Activated CD4-positive, alpha-beta T cell treated with anti-CD3 and anti-CD28 coated beads, Interleukin-2, Interleukin-6, amounts not matched to agents 100 ng/mL and 50 ng/mL, durations not matched to agents 16 hours and 8 hours (primary cell): ENCODE results near the gene TOM1L1.
"Not testable (repeated sequence)": the region's sequence is repeated elsewhere in the genome, so short reads cannot be mapped to it uniquely, and the experiment has no call there.

Experiments used
- DNase-seq: peaks from one replicate; pipeline ENCODE4 v3.0.0-alpha.2; 2020

Gene TOM1L1, protein sequence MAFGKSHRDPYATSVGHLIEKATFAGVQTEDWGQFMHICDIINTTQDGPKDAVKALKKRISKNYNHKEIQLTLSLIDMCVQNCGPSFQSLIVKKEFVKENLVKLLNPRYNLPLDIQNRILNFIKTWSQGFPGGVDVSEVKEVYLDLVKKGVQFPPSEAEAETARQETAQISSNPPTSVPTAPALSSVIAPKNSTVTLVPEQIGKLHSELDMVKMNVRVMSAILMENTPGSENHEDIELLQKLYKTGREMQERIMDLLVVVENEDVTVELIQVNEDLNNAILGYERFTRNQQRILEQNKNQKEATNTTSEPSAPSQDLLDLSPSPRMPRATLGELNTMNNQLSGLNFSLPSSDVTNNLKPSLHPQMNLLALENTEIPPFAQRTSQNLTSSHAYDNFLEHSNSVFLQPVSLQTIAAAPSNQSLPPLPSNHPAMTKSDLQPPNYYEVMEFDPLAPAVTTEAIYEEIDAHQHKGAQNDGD

DNA sequence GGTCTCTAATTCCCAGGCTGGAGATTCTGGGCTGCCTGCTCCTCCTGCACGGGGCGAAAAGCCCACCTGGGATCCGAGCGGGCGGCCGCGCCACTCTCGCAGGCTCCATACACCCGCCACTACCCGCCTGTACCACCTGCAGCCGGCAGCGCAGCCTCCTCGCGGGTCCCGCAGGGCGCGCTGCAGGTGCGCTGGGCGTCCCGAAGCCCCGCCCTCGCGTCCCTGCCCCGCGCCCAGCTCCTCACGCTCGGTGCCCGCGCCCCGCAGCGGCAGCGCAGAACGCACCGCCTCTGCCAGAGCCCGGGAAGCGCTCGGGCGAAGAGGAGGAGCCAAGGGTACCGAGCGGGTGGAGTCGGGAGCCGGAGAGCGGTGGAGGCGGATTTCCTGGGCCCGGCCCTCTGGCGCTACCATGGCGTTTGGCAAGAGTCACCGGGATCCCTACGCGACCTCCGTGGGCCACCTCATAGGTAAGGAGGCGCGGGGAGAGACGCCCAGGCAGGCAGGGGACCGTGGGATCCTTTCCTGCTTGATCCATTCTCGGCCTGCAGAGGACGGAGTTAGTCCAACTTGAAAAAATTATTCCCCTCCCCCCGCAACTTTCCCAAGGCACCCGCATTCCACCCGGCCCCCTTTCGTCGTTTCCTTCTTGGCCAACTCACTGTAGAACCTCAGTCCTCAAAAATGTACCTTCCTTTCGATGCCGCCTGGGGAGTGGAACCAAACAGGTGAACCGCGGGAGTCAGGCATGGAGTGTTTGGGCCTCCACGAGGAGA, at the start of gene TOM1L1:
TSS of gene TOM1L1 (plus strand) at position 396 of the 773 bp plus-strand sequence. CDS start at position 410, 14 bp downstream.
- peak; percentile 39 for DNase-seq

DNA sequence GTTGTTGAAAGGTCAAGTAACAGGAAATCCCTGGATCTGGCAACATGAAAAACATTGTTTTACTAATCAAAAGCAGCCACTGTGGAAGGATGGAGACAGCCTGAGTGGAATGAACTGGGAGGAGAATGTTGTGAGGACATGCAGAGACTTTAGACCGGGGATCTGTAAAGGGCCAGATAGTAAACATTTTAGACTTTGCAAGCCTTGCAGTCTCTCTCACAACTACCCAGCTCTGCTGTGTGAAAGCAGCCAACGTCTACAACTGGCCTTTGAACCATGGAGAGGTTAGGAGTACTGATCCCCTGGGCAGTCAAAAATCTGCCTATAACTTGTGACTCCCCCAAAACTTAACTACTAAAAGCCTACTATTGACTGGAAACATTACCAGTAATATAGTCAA, 41.5 kb upstream of the TOM1L1 start:
- no peak for DNase-seq

DNA sequence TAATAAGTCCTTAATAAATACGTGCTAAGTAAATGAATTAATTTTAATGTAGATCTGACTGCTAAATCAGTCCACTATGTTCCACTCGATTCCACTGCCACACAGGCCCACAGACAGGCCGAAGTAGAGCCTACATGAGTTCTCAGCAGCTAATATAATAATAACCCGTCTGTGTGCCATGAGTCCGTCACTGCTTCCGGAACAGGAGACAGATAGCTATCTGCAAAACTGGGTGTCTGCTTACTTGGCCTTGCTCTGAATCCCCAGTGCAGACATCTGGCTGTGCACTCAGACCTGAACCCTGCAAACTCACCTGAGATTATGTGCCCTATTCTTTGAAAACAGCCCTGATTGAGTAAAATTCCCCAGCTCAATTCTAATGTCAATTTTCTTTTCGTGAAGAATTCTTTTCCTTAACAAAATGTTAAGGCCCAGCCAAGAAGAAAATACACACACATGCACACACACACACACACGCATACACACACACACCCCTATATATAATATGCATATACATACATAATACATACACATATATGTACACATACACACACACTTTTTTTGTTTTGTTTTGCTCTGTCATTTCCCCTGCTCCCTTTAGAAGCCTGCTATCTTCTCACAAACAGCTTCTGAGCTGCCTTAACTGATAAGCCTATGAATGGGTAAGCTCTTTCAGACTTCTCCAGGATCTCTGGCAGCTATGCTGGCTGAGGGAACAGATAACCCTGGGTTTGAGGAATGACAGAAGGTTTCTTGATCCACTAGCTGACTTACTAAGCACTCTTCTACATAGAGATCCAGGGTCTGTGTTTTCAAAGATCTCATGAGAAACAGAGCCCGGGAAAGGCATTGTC, 39.8 kb upstream of the TOM1L1 start:
- DNase-seq: no peak

DNA sequence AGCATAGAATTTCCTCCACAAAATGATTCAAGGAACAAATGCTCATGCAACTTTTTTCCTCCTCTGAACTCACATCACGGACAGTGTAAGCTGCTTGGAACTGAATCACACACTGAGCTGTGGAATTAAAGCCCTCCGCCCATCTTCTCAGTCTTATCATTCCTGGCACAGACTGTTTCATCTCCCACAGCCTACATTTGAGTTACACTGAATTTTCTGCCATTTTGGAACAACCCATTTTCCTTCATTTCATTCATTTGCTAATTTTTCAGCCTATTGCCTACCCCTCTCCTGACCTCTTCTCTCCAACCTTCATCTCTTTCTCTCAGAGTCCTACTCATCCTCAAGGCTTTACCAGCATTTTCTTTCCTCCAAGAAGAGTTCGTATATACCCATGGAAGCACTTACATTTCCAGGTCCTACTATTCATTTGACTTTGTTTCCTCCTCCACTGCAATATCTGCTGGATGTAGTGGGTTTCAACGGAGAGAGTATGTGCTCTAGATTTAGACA, 39.1 kb upstream of the TOM1L1 start:
- no peak for DNase-seq

DNA sequence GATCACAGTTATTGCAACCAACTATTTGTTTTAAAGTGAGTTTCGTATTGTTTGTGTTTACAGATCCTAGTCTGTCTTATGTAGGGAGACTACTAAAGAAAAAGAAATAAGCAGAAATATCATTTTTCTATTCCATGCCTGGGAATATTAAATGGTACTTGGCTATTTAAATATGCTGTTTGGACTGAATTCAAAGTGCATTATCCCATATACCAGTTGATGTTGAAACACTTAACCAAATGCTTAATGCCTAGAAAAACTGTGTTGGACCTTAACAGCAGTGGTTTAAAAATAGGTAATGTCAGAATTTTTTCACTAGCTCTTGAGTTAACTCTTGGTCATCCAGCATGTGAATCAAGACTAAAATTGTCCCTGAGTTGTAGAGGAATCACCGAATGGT, 37.5 kb upstream of the TOM1L1 start:
- no peak for DNase-seq

DNA sequence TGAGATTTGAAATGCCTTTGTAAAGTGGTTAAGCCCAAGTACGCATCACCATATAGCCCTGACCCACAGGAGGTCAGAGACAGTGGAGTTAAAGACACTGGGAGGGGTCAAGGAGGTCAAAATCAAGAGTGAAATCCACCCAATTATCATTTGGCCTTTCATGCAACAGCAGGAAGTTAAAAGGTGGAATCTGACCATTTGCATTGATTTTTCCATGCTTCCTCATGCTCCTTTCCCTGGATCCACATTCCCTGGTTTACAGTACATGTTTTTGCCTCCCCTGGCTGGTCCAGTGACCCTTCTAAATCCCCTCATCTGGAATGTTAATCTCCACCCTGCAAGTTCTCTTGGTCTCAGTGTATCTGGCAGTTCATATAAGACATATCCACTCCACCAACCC, 36.6 kb upstream of the TOM1L1 start:
- DNase-seq: no peak

DNA sequence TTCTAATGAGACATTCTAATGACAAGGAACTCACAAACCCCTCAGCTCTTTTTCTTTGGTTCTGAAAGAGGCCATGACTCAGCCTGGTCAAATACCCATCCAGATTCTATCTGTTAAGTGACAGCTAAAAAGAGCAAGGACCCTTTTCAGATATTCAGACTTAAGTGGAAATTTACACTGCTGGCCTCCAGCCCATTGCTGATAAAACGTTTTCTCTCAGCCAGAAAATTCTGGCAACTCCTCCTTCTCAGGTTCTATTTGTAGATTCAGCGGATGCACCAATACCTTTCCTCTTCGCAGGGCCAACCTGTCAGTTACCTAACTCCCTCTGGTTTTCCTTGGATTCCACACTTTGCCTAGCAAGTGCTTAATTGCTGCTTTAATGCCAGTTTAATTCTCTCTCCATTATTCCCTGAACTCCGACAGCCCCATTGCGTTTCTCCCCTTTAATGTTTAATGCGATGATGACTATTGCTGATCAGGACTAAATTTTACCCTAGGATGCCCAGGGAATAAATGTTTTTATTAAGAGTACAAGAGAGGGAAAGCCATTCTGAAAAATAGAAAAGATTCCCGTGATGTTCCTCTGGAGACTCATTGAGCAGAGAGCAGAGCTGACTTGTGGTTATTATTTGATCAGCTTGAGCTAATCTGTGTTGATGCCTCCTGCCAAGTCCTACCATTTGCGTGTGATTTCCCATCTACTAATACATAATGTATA, 35.9 kb upstream of the TOM1L1 start:
- no peak for DNase-seq

DNA sequence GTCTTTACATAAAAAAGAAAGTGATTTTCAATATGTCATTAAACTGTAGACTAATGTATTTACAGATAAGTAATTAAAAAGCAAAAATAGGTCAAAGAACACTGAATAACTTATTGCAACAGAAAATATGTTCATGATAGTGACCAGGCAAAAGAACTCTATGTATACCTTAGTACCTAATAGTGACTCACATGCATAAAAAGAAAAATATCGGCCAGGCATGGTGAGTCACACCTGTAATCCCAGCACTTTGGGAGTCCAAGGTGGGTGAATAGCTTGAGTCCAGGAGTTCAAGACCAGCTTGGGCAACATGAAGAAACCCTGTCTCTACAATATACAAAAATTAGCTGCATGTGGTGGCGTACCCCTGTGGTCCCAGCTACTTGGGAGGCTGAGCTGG, 33.0 kb upstream of the TOM1L1 start:
- DNase-seq: no peak

DNA sequence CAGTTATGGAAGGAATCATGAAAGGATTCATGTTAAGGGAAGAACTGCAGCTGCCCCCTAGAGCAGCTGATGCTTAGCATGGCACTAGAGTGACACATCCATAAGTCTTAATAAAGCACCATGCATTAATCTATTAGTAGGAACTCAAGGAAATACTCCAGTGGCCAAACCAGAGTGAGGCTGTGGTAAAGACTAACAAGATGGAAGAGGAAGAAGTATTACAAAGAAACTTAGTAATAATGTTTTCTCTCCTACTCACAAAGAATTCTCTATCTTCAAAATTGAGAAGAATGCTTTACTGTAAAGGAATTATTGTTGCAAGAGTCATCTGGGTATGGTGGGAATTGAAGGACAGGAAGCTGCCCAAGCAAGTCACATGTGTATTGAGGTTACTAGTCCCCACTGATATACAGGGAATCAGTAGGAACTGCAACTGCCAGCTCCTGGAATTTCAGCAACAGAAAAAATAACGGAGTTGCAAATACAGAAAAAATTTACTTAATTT, 29.9 kb upstream of the TOM1L1 start:
- no peak for DNase-seq

DNA sequence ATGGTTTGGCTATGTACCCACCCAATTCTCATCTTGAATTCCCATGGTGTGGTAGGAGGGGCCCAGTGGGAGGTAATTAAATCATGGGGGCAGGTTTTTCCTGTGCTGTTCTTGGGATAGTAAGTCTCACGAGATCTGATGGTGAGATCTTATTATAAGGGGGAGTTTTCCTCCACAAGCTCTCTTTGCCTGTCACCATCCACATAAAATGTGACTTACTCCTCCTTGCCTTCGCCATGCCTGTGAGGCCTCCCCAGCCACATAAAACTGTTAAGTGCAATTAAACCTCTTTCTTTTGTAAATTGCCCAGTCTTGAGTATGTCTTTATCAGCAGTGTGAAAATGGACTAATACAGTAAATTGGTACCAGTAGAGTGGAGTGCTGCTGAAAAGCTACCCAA, 24.7 kb upstream of the TOM1L1 start:
- DNase-seq: not testable (repeated sequence)

DNA sequence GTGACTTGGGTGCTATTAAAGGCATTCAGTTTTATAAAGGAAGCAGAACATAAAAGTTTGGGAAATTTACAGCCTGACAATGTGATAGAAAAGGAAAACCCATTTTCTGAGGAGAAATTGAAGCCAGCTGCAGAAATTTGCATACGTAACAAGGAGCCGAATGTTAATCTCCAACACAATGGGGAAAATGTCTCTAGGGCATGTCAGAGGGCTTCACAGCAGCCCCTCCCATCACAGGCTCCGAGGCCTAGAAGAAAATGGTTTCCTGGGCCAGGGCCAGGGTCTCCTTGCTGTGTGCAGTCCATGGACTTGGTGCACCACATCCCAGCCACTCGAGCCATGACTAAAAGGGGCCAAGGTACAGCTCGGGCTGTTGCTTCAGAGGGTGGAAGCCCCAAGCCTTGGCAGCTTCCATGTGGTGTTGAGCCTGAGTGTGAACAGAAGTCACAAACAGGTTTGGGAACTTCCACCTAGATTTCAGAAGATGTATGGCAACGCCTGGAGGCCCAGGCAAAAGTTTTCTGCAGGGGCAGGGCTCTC, 23.9 kb upstream of the TOM1L1 start:
- DNase-seq: no peak

DNA sequence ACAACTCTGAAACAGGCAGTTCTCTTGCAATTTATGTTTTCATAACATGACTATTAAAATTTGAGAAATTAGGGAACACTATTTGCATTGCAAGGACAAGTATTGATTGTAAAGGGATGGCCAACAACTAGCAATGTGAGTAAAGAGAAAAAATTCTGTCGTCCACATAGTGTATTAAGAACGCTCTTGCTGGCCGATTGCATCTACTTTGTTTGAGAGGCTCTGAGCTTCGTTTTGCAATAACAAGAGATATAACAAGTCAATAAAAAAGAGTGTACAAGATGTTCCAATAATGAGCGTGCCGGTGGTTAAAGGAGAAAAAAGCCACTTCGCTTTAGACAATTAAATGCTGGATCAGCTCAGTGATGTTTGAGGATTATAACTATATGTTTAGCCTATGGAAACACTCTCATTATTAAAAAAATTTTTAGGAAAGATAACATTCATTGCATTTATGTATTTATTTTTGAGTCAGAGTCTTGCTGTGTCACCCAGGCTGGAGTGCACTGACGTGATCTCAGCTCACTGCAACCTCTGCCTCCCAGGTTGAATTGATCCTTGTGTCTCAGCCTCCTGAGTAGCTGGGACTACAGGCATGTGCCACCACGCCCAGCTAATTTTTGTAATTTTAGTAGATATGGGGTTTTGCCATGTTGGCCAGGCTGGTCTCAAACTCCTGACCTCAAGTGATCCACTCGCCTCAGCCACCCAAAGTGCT, 19.2 kb upstream of the TOM1L1 start:
- no peak for DNase-seq

DNA sequence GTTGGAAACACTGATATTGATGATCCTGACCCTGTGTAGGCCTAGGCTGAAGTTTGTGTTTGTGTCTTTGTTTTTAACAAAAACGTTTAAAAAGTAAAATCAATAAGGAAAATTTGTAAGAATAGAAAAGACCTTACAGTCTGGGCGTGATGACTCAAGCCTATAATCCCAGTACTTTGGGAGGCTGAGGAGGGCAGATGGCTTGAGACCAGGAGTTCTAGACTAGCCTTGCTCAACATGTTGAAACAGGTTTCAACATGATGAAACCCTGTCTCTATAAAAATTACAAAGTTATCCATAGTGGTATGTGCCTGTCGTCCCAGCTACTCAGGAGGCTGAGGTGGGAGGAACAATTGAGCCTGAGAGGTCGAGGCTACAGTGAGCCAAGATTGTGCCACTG, 18.3 kb upstream of the TOM1L1 start:
- DNase-seq: no peak

DNA sequence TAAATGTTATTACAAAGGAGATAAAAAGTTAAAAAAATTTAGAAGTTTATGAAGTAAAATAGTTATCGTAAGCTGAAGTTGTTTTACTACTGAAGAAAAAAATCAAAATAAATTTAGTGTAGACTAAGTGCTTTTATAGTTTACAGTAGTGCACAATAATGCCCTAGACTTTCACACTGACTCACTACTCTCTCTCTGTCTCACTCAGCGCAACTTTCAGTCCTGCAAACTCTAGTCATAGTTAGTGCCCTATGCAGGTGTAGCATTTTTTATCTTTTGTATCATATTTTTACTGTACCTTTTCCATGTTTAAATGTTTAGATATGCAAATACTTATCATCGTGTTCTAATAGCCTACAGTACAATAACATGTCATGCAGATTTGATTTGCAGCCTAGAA, 17.7 kb upstream of the TOM1L1 start:
- peak; percentile 56 for DNase-seq

DNA sequence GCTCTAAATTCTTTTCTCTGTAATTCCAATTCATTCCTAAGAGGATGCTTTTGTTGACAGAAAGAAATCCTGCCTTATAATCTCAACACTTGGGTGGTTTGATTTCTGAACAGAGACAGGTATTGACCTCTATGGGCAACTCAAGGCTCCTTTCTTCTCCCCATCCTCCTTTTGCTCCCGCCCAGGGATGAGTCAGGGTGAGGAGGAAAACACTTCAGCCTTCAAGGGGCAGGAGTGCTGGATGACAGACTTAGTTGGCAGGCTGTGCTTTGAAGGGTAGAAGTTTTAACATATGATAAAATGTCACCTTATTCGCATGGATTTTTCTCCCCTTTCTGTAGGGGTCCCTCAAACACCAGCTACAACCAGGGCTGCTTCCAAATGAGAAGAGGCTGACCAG, 16.7 kb upstream of the TOM1L1 start:
- no peak for DNase-seq

DNA sequence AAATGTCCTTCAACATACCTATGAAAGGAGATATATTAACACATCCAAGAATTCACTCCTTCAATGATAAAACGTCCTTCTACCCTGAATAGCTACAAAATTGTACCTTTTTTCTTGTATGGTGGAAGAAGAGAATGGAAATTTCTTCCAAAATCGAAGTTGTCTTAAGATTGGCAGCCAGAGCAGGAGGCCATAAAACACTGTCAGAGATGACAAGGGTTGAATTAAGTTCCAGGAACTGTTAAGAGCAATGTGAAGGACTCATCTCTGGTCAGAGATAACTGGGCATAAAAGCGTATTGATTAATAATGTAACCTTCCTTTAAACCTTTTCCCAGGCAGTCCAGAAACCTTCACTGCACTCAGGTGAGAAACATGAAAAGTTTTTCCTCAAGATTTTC, 12.9 kb upstream of the TOM1L1 start:
- no peak for DNase-seq

DNA sequence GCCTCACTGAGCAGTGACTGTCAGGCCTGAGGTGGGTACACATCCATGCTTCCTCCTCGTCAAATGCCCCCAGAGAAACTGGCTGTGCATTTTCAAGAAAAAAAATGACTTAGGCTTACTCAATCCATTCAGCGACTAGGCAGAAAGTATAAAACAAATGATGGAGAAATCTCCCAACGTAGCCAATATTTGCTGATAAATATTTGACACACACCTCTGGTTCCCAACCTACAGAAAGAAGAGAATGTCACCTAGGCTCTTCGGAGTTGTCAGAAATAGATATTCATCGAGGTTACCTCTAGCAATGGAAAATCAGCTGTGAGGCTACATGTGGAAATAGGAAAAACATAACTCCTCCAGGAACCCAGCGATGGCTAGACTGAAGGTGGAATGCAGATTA, 12.4 kb upstream of the TOM1L1 start:
- DNase-seq: no peak

DNA sequence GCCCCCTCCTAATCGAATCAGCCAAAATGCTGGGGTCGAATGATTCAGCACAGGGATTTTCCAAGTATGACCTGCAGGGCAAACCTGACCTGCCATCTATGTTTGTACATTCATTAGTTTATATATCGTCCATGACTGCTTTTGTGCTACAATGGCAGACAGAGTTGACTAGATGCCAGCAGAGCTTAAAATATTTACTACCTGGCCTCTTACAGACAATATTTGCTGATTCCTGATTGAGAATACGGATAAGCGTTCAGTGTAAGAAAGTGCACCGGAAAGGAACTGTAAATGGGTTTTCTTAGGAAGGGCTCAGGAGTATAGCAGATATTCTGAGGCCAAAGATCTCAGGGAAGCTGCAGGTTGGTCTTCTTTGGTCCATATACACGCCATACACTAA, 11.7 kb upstream of the TOM1L1 start:
- no peak for DNase-seq

DNA sequence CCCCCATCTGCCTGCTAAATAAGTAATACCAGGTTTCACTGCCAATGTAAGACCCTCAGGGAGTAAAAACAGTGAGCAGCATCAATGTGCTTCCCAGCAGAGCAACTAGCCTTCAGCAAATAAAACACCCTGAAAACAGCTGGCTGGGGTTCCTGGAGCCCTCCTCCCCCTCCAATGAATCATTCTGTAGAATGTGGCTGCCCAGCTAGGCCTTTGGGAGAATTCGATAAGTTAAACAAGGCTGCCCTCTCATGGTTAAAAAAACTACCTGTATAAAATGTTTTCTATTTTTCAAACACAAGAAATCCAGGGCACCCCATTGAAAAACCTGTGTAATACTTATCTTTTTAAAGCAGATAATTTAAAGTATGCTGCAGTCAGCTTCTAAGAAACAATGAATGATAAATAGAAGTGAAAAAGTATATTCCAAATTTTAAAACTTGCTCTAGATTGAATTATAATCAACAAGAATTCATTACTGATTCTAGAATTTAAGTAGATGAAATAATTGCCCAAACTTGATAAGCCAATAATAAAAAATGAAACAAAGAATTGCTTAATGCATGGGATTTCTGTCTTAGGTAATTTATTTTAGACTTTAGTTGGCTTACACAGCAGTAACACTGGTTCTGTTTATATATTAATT, 9.4 kb upstream of the TOM1L1 start:
- DNase-seq: peak; percentile 45

DNA sequence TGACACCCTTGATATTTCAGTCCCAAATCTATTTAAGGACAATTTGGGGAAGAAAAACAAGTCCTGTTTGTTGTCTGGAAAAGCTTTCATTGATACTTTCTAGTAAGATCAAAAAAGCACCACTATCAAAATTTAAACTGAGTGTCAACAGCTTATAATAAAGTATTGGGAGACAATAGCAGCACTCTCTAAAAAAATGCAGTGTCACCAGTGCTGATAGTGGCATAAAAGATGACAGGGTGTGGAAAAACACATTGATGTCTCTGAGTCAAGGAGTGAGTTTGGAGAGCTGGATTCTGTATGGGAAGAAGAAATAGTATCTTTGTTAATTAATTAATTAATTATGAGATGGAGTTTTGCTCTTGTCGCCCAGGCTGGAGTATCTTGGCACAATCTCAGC, 8.3 kb upstream of the TOM1L1 start:
- no peak for DNase-seq

DNA sequence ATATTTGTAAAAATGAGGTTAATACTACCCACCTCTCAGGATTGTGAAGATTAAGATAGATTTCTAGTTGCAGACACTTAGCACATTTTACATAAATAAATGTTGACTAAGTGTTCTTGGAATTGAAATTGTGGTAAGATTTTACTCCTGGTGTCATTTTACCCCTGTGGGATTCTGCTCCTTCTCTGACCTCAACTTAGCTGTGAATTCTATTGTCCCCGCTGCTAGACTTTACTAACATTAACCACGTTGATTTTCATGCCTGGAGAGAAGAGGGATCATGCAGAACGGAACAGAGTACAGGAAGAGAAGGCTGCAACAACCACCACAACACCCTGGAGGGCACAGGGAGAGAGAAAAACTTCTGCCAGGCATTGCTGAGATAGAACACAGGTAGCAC, 2.1 kb upstream of the TOM1L1 start:
- DNase-seq: no peak
